Type B pancreatic cell (in vitro differentiated cells): ENCODE measurements around the gene B4GALT2. TPM values are rescaled to one million over a fixed set of nuclear protein-coding genes. Genes with fewer than 3 reads are reported as not detected.

ENCODE experiments used
- DNase-seq: peaks from one replicate; pipeline ENCODE4 v3.0.0; 2021; ENCODE audit warnings: mixed read lengths; ENCODE audit not compliant: unreplicated experiment; ENCODE audit errors: extremely low spot score
- H3K27ac Mint-ChIP-seq: 2 replicates; pipeline ENCODE4 v1.8.0; 2021; ENCODE audit warnings: mild to moderate bottlenecking, mixed read lengths
- H3K27me3 Mint-ChIP-seq: 2 replicates; pipeline ENCODE4 v1.8.0; 2021; ENCODE audit warnings: mixed read lengths
- H3K36me3 Mint-ChIP-seq: 2 replicates; pipeline ENCODE4 v1.8.0; 2021; ENCODE audit warnings: mixed read lengths
- H3K4me1 Mint-ChIP-seq: one replicate; pipeline ENCODE4 v1.8.0; 2021; ENCODE audit warnings: mixed read lengths; ENCODE audit not compliant: unreplicated experiment
- H3K4me3 Mint-ChIP-seq: 2 replicates; pipeline ENCODE4 v1.8.0; 2021; ENCODE audit warnings: mild to moderate bottlenecking, mixed read lengths
- H3K9me3 Mint-ChIP-seq: 2 replicates; pipeline ENCODE4 v1.8.0; 2021; ENCODE audit warnings: mixed read lengths
- CTCF ChIP-seq: fragments of 200-600 bp; sonication (generic); conservative IDR thresholded peaks from 2 replicates; pipeline ENCODE4 v1.5.0; 2021; ENCODE audit warnings: antibody characterized with exemption, mild to moderate bottlenecking
- total RNA-seq: library from RNA; stranded (reverse); gene quantifications from 2 replicates; pipeline ENCODE4 v1.2.1, GENCODE V29; 2021; ENCODE audit warnings: low replicate concordance

Gene B4GALT2
- total RNA-seq, 1 donor from 2014 or later: 54.8 TPM

- H3K36me3 Mint-ChIP-seq: peaks cover 6% of the 10 kb centered on the region
- H3K27me3 Mint-ChIP-seq: no peaks in the 10 kb centered on the region
- peaks cover 12% of the 10 kb centered on the region for H3K4me1 Mint-ChIP-seq
- H3K4me3 Mint-ChIP-seq: no peak overlapping the region
- no peaks in the 10 kb centered on the region for H3K9me3 Mint-ChIP-seq
- DNase-seq: no peak
- no peak for TF ChIP-seq CTCF
- no peak overlapping the region for H3K27ac Mint-ChIP-seq
Measured at GRCh38 chr1:43956234-43956633, 22.8 kb upstream of the B4GALT2 start.

GRCh38 chr1:43957407-43958040 is 21.5 kb upstream of the B4GALT2 start:
- no peaks in the 10 kb centered on the region for H3K9me3 Mint-ChIP-seq
- no peaks in the 10 kb centered on the region for H3K27me3 Mint-ChIP-seq
- no peak overlapping the region for H3K27ac Mint-ChIP-seq
- DNase-seq: no peak
- TF ChIP-seq CTCF: no peak
- no peak overlapping the region for H3K4me3 Mint-ChIP-seq
- peaks cover 12% of the 10 kb centered on the region for H3K4me1 Mint-ChIP-seq
- peaks cover 6% of the 10 kb centered on the region for H3K36me3 Mint-ChIP-seq

- peaks cover 6% of the 10 kb centered on the region for H3K36me3 Mint-ChIP-seq
- no peaks in the 10 kb centered on the region for H3K9me3 Mint-ChIP-seq
- H3K4me1 Mint-ChIP-seq: peaks cover 2% of the 10 kb centered on the region
- H3K27me3 Mint-ChIP-seq: no peaks in the 10 kb centered on the region
- H3K4me3 Mint-ChIP-seq: no peak overlapping the region
- DNase-seq: no peak
- H3K27ac Mint-ChIP-seq: no peak overlapping the region
- no peak for TF ChIP-seq CTCF
Measured at GRCh38 chr1:43958351-43959255, 20.4 kb upstream of the B4GALT2 start.

DNA sequence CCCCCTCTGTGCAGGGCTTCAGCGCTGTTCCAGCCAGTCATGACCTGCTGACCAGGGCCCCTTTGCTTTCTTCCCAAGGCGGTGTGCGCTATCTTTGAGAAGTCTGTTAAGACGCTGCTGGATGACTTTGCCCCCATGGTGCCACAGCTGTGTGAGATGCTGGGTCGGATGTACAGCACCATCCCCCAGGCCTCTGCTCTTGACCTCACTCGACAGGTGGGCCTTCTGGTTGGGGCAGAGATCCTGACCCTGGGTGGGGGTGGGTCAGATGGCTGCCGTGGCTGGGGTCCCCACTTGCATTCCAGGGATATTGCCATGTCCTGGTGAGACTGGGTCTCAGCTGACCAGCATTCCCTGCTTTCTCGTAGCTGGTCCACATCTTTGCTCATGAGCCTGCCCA is 18.2 kb upstream of the B4GALT2 start:
- Mint-ChIP-seq H3K9me3 (no peaks in the 10 kb centered on the region), H3K4me3 (no peak overlapping the region), H3K4me1 (no peaks in the 10 kb centered on the region), H3K27ac (no peak overlapping the region), H3K36me3 (peaks cover 6% of the 10 kb centered on the region), H3K27me3 (no peaks in the 10 kb centered on the region)
- no peak for TF ChIP-seq CTCF
- DNase-seq: no peak

DNA sequence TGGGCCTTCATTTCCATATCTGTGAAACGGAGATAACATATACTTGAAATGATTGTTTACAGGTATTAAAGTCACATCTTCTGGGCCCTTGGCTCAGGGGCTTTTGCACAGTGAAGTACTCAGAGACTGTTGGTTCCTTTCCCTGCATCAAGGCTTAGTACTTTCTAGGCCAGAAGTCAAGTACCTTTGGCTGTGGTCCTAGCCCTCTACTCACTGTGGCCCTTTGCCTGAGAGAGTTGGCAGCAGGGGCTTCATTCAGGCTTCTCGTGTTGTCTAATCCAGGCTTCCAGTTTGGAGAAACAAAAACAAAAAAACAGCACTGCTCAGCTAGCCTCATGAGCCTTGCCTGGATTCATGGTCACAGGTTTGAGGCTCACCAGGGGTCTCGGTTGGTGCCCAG is 17.3 kb upstream of the B4GALT2 start:
- H3K27me3 Mint-ChIP-seq: no peaks in the 10 kb centered on the region
- no peaks in the 10 kb centered on the region for H3K9me3 Mint-ChIP-seq
- peaks cover 6% of the 10 kb centered on the region for H3K36me3 Mint-ChIP-seq
- TF ChIP-seq CTCF: no peak
- DNase-seq: no peak
- no peak overlapping the region for H3K4me3 Mint-ChIP-seq
- no peak overlapping the region for H3K27ac Mint-ChIP-seq
- no peaks in the 10 kb centered on the region for H3K4me1 Mint-ChIP-seq
